ENCODE results near the gene DNAJB8.

DNA sequence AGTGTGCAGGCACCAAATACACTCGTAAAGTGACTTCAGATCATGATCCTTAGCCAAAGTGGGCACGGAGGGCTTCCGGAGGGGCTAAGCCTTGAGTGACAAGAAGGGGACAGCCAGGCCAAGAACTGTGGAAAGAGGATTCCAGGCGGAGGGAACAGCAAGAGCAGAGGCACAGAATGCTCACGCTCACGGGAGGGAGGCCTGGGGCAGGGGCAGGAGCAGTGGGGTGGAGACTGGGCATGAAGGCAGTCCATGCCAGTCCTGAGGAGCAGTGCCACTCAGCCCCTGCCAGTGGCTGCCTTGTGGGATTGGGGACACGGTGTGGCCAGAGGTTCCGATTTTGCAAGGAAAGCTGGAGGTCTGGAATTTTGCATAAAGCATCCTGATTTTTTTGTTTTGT, 36.0 kb downstream of the DNAJB8 start:
- TF ChIP-seq CTCF (IDR thresholded peaks at IDR 0.05): no peak
- no peak for TF ChIP-seq EP300 (IDR thresholded peaks at IDR 0.05)
